Mammary epithelial cell (primary cell): ENCODE measurements around the gene PRKN.

Experiments
- EZH2 ChIP-seq: IDR thresholded peaks from 2 replicates; pipeline ENCODE4 v1.6.1; 2012; ENCODE audit warnings: low read length, inconsistent platforms, borderline replicate concordance
- TF ChIP-seq, protein P1 (sequence below), 2 donors: IDR thresholded peaks in 1 of 2; conservative IDR thresholded peaks in 1 of 2; 2 replicates each; pipeline ENCODE4 v1.5.1; 2011 to 2012; ENCODE audit warnings: inconsistent platforms in 2 of 2, low read length in 2 of 2, mild to moderate bottlenecking in 2 of 2, control low read depth in 1 of 2, low read depth in 1 of 2; ENCODE audit not compliant: insufficient read depth in 1 of 2; ENCODE audit errors: extremely low read depth in 1 of 2

DNA sequence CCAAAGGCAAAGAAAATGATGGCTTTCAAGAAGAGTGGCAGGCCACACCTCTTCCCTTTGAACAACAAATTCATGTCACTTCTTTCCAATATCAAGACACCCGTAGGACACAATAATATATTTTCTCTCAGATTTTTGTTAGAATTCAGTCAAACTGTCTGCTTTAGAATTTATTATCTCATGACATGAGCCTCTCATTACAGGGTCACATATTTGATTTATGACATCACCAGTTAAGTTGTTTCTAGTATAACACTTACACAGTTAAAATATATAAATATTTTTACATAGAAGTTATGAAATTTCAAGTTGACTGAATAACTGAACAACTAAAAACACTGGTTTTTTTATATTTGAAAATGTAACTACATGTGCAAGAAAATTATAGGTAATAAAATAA is 1133.2 kb downstream of the PRKN start:
- TF ChIP-seq, protein P1, sequence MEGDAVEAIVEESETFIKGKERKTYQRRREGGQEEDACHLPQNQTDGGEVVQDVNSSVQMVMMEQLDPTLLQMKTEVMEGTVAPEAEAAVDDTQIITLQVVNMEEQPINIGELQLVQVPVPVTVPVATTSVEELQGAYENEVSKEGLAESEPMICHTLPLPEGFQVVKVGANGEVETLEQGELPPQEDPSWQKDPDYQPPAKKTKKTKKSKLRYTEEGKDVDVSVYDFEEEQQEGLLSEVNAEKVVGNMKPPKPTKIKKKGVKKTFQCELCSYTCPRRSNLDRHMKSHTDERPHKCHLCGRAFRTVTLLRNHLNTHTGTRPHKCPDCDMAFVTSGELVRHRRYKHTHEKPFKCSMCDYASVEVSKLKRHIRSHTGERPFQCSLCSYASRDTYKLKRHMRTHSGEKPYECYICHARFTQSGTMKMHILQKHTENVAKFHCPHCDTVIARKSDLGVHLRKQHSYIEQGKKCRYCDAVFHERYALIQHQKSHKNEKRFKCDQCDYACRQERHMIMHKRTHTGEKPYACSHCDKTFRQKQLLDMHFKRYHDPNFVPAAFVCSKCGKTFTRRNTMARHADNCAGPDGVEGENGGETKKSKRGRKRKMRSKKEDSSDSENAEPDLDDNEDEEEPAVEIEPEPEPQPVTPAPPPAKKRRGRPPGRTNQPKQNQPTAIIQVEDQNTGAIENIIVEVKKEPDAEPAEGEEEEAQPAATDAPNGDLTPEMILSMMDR (conservative IDR thresholded peaks at IDR 0.05 in 1 of 2, IDR thresholded peaks at IDR 0.05 in 1 of 2; ENCODE audit: extremely low read depth in 1 of 2, insufficient read depth in 1 of 2, low read depth in 1 of 2, low read length in 2 of 2), result no peak
- TF ChIP-seq EZH2, result no peak
